Activated naive CD4-positive, alpha-beta T cell treated with anti-CD3 and anti-CD28 coated beads, Interleukin-2, amount 50 U/mL, for 24 hours (primary cell): Measurements from ENCODE around the gene BEX4.
"Not testable (repeated sequence)": the region's sequence is repeated elsewhere in the genome, so short reads cannot be mapped to it uniquely, and the experiment has no call there.

Experiments used
- H3K27ac Mint-ChIP-seq: one replicate; pipeline ENCODE4 v1.8.0; 2021; ENCODE audit warnings: mild to moderate bottlenecking, mixed read lengths
- H3K27me3 Mint-ChIP-seq: one replicate; pipeline ENCODE4 v1.8.0; 2021; ENCODE audit warnings: mixed read lengths
- H3K36me3 Mint-ChIP-seq: one replicate; pipeline ENCODE4 v1.8.0; 2021; ENCODE audit warnings: mixed read lengths
- H3K4me1 Mint-ChIP-seq: one replicate; pipeline ENCODE4 v1.8.0; 2021; ENCODE audit warnings: mixed read lengths
- H3K4me3 Mint-ChIP-seq: one replicate; pipeline ENCODE4 v1.8.0; 2021; ENCODE audit warnings: mild to moderate bottlenecking, mixed read lengths
- H3K9me3 Mint-ChIP-seq: one replicate; pipeline ENCODE4 v1.8.0; 2021; ENCODE audit warnings: mixed read lengths

Gene BEX4

DNA sequence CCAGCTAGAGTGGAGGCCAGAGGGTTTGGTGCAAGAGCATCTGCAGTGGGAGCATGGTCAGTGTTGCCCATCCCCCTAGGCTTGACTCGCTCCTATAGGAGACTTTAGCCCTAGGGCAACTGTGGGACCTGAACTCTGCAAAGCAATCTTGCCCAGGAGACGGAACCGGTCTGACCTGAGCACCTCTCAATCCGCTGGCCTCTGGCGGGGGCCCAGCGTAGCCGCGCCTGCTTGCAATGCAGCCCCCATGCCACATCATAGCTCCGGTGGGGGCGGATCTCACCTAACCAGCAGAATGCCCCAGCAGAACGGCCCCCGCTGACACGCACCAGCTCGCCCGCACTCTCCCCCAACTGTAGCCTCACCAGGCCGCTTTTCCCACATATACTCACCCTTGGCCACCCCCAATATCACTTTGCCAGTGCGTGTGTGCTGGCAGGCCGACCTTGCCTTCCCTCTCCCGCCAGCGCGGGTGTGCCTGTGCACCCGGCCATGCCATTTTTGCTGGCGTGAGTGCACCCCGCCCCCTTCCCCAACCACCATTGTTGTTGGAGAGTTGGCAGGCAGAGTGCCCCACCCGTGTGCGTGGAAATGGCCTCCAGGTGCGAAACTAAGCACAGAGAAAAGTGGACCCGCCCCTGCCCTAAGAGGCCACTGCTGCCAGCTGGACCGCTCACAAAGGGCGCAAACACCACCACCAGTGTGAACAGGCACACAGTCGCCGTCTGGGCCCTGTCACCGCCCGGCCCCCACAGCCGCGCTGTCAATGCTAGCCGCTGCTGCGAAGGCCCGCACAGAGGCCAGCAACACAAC is 5.8 kb downstream of the BEX4 start:
- Mint-ChIP-seq H3K4me1 (peaks cover 17% of the 10 kb centered on the region), H3K36me3 (no peaks in the 10 kb centered on the region), H3K9me3 (no peaks in the 10 kb centered on the region), H3K27me3 (peaks cover 4% of the 10 kb centered on the region), H3K4me3 (no peak overlapping the region), H3K27ac (peak overlapping the region; percentile 81)

DNA sequence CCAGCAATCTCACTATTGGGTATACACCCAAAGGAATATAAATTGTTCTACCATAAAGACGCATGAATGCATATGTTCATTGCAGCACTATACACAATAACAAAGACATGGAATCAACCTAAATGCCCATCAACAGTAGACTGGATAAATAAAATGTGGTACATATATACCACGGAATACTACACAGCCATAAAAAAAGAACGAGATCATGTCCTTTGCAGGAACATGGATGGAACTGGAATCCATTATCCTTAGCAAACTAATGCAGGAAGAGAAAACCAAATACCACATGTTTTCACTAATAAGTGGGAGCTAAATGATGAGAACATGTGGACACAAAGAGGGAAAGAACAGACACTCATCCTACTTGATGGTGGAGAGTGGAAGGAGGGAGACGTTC is 11.0 kb downstream of the BEX4 start:
- not testable (repeated sequence) for H3K27ac Mint-ChIP-seq, H3K36me3 Mint-ChIP-seq

DNA sequence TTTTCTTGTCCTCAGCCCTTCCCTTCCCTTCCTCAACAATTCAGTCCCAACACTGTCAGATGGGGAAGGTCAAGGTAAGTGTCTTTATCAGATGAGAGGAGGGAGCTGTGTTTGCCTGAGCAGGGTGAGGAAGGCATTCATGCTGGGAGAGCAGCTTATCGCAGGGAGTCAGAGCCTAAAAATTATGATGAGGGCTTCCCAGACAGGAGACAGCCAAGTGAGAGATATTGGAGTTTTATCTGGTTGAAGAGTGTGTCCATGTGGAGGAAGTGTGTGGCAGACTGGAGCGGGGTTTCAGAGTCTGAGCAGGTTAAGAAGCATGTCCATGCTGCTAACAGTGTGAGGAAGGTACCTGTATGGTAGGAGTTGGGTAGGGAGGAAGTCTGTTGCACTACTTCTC is 18.4 kb downstream of the BEX4 start:
- H3K27ac Mint-ChIP-seq = no peak overlapping the region
- no peaks in the 10 kb centered on the region for H3K36me3 Mint-ChIP-seq
- H3K4me1 Mint-ChIP-seq = no peaks in the 10 kb centered on the region
- no peaks in the 10 kb centered on the region for H3K27me3 Mint-ChIP-seq
- H3K9me3 Mint-ChIP-seq = no peaks in the 10 kb centered on the region
- H3K4me3 Mint-ChIP-seq = no peak overlapping the region

More for the DNA sequence above, 11.0 kb downstream of the BEX4 start:
- not testable (repeated sequence) for H3K27me3 Mint-ChIP-seq, H3K4me1 Mint-ChIP-seq, H3K9me3 Mint-ChIP-seq, H3K4me3 Mint-ChIP-seq

DNA sequence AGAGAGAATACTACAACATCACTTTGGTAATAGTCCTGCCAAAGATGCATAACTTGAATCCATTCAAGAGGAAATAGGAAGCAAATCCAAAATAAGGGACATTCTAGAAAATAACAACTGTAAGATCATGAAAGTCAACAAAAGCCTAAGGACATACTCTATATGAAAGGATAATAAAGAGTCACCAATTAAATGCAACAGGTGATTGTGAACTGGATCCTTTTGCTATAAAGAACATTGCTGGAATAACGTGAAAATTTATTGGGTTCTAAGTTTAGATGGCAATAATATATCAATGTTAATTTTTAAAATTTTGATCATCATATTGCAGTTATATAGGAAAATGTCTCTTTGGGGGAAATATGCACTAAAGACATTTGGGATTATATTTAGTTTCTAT is 20.0 kb downstream of the BEX4 start:
- H3K36me3 Mint-ChIP-seq = no peaks in the 10 kb centered on the region
- no peaks in the 10 kb centered on the region for H3K4me1 Mint-ChIP-seq
- no peak overlapping the region for H3K4me3 Mint-ChIP-seq
- H3K27ac Mint-ChIP-seq = no peak overlapping the region
- no peaks in the 10 kb centered on the region for H3K9me3 Mint-ChIP-seq
- no peaks in the 10 kb centered on the region for H3K27me3 Mint-ChIP-seq

DNA sequence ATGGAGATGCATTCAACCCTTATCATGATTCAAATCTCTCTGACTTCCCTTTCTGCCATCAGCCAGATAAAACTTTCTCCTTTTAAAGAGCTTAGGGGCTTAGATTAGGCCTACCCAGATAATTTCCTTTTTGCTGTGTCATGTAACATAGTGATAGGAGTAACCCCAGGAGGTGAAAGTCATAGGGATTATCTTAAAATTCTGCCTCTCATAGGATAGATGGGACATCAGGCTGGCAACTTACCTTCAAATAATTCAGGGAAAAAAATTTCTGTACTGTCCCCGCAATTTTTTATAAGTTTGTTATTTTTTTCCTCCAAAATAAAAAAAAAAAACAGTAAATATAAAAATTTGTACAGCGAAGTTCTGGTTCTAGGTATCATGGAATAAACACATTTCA is 20.7 kb downstream of the BEX4 start:
- H3K27ac Mint-ChIP-seq, H3K4me1 Mint-ChIP-seq, H3K27me3 Mint-ChIP-seq, H3K36me3 Mint-ChIP-seq, H3K4me3 Mint-ChIP-seq, H3K9me3 Mint-ChIP-seq: not testable (repeated sequence)

DNA sequence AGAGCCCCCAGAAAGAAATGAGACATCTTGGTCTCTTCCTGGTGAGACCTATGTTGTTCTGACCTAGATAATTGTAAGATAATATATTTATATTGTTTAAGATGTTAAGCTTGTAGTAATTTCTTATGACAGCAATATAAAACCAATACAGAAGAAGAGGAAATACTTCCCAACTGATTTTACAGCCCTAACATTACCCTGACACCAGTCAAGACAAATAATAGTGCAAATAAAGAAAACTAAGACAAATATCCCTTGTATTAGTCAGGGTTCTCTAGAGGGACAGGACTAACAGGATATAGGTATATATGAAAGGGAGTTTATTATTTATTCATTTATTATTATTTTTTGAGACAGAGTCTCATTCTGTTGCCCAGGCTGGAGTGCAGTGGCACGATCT is 21.4 kb downstream of the BEX4 start:
- Mint-ChIP-seq H3K4me1 (no peaks in the 10 kb centered on the region), H3K27me3 (no peaks in the 10 kb centered on the region), H3K9me3 (no peaks in the 10 kb centered on the region), H3K36me3 (no peaks in the 10 kb centered on the region), H3K4me3 (no peak overlapping the region), H3K27ac (no peak overlapping the region)

DNA sequence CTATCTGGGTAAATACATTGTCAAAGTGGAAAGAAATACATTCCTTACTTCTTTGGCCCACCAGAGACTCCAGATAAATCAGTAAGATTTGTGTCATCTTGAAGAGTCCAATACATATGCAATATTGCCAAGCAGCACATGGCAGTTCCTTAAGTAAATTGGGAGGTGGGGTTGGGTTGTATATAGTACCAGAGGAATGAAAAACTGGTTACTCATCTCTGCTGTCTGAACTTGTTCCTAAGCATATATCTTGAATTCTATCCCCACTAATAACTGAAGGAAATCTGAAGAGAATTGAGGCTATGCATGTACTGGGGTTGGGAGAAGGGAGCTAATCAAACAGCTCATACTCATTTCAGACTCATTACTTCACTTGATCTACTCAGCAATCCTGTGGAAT is 25.2 kb downstream of the BEX4 start:
- no peaks in the 10 kb centered on the region for H3K27me3 Mint-ChIP-seq
- H3K4me1 Mint-ChIP-seq = no peaks in the 10 kb centered on the region
- H3K9me3 Mint-ChIP-seq = no peaks in the 10 kb centered on the region
- H3K36me3 Mint-ChIP-seq = no peaks in the 10 kb centered on the region
- no peak overlapping the region for H3K4me3 Mint-ChIP-seq
- H3K27ac Mint-ChIP-seq = no peak overlapping the region

DNA sequence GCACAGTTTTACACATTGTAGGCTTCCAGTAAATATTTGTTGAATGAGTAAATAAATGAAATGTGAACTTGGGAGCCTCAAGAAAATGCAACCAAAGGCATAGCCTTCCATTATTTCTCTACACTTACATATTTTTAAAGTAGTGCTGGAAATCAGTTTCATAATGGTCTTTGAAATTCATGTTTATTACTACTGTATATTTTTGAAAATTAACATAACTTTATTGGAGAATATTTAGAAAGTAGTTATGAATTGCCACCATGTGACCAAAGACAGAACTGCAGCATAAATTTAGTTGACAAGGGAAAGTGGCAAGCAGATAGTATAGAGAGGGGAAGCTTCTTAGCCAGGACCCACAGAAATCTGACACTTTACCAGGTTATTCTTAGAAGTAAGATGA is 33.6 kb downstream of the BEX4 start:
- no peaks in the 10 kb centered on the region for H3K27me3 Mint-ChIP-seq
- H3K4me3 Mint-ChIP-seq = no peak overlapping the region
- H3K36me3 Mint-ChIP-seq = peaks cover under 1% of the 10 kb centered on the region
- H3K4me1 Mint-ChIP-seq = peaks cover 9% of the 10 kb centered on the region
- H3K27ac Mint-ChIP-seq = no peak overlapping the region
- no peaks in the 10 kb centered on the region for H3K9me3 Mint-ChIP-seq

DNA sequence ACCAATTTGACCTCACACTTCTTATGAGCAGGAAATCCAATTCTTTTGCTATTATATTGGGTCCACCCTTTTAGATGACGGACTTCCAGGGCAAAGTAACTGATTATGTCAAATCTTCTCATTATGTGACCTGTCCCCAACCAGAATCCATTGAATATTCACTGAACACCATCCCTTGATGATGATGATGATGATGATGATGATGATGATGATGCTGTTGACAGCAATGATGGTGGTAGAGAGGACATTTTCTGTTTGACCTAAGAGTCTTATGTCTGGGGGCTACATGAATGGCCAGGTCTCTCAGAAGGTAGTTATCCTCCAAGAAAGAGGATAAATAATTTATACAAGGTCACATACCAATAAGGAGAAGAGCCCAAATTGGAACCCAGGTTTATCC is 34.9 kb downstream of the BEX4 start:
- Mint-ChIP-seq H3K4me1 (peaks cover 18% of the 10 kb centered on the region), H3K9me3 (no peaks in the 10 kb centered on the region), H3K27ac (no peak overlapping the region), H3K4me3 (no peak overlapping the region), H3K27me3 (no peaks in the 10 kb centered on the region), H3K36me3 (peaks cover 2% of the 10 kb centered on the region)

DNA sequence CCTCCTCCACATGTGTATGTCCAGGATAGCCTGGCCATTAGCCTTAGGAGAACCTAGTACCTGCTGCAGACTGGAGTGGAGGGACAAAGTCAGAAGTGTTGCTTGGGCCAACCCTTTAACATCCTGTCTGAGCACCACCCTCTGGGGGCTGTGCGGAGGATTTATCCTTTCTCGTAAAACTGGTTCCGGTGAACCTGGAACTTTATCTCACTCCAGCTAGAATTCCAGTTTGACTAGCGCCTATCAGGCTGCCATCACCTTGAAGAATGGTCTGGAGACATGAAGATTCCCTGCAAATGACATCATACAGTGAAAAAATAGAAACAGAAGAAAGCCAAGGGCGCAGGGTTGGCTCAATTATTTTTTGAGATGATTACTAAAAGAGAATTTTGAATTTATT is 36.1 kb downstream of the BEX4 start:
- Mint-ChIP-seq H3K36me3 (peaks cover 2% of the 10 kb centered on the region), H3K9me3 (no peaks in the 10 kb centered on the region)

DNA sequence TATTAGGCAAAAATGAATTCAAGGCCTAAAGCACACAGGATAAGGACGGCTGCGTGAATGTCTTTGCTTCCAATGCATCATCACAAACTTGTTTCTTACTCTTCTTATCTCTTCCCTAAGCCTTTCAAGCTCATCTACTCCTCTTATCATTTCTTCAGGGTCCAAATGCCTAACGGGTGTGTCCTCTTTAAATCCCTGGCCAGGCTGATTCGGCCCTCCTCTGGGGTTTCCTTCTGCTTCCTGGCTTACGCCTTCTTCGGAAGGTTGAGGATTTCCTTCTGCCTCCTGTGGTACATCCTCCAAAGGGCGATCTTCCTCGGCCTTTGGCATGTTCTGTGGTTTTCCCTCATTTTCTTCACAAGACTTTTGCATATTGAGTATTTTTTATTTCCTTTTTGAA is 38.7 kb downstream of the BEX4 start:
- peaks cover 2% of the 10 kb centered on the region for H3K36me3 Mint-ChIP-seq
- peak overlapping the region; percentile 97 for H3K27ac Mint-ChIP-seq
- no peaks in the 10 kb centered on the region for H3K9me3 Mint-ChIP-seq
- H3K4me1 Mint-ChIP-seq = peaks cover 26% of the 10 kb centered on the region
- H3K4me3 Mint-ChIP-seq = peak overlapping the region; percentile 99
- H3K27me3 Mint-ChIP-seq = no peaks in the 10 kb centered on the region

More for the DNA sequence above, 36.1 kb downstream of the BEX4 start:
- Mint-ChIP-seq H3K27ac (no peak overlapping the region), H3K4me1 (peaks cover 26% of the 10 kb centered on the region), H3K27me3 (no peaks in the 10 kb centered on the region), H3K4me3 (no peak overlapping the region)

DNA sequence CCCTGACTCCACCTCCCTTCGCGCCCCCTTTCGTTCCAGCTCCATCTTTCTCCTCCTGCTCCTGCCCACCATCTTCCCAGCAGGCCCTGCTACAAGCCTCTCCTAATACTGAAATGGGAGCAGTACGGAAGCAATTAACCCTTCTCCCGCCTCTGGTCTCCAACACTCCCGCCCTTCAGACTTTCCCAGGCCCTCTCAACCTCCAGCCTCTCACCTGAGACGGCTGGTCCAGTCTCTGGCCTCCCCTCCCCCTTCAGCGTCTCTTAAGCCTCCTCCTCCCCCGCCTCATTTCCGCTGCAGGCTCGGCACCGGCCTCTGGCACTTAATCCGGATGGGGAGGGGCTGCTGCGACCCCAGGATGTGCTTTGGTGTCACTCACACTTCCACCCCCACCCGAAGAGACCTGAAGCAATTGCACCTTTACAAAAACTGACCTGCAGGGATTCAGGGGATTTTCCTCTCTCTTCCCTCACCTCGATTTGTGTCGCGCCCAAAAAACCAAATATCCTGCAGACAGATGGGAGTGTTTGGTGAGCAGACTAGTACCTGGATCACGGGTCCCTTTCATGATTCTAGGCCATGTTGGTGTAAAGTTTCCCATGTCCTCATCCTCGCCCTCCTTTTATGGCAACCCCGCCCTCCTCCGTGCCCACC is 39.4 kb downstream of the BEX4 start:
- peak overlapping the region; percentile 99 for H3K4me3 Mint-ChIP-seq
- H3K27ac Mint-ChIP-seq = peak overlapping the region; percentile 97
- H3K4me1 Mint-ChIP-seq = peaks cover 26% of the 10 kb centered on the region
- H3K9me3 Mint-ChIP-seq = no peaks in the 10 kb centered on the region
- peaks cover 2% of the 10 kb centered on the region for H3K36me3 Mint-ChIP-seq
- H3K27me3 Mint-ChIP-seq = no peaks in the 10 kb centered on the region

DNA sequence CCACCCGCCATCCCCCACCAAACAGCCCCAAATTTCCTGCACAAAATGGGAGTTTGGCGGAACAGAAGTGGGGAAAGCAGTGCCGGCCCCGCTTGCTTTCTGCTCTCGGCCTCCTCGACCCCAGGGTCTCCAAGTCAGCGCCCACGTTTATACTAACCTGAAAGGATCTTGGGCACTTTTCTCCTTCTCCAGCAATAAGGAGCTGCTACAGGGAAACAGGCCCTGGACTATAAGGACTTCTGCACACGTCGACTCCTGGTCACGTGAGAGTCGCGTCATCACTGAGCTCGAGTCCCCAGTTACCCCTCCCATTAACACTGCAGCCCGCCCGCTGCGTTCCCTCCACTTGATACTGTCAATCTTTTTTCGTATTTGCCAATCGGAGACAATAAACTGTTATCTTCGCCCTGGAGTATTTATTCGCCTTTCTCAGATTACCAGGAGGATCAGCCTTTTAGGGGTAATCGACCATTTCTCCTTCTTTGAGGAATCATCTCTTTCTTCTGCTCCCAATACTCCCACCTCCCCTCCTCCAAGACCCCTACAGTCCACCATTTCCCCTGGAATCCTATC is 40.1 kb downstream of the BEX4 start, which contains the start of gene TCEAL8:
TSS of gene TCEAL8 (minus strand) at position 235 of the 573 bp plus-strand sequence. CDS start 1,176 bp downstream, outside the sequence.
- Mint-ChIP-seq H3K9me3 (no peaks in the 10 kb centered on the region), H3K4me3 (peak within 1 kb of the TSS; percentile 99), H3K36me3 (peaks cover 2% of the 10 kb centered on the region), H3K4me1 (peaks cover 26% of the 10 kb centered on the region), H3K27ac (peak within 1 kb of the TSS; percentile 97), H3K27me3 (no peaks in the 10 kb centered on the region)

DNA sequence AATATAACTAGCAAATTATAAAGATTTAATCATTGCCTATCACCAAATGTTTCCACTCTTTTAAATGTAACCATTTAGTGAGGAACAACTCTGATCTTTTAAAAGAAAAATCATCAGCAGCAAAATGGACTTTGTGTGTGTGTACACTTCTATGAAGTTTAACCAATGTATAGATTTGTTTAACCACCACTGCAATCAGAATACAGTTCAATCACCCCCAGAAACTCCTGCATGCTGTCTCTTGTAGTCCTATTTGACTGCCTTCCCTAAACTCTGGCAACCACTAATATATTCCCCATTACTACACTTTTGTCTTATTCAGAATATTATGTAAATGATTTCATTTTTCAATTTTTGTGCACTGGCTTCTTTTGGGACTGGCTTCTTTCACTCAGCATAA is 41.7 kb downstream of the BEX4 start:
- no peak overlapping the region for H3K4me3 Mint-ChIP-seq
- no peaks in the 10 kb centered on the region for H3K9me3 Mint-ChIP-seq
- H3K27ac Mint-ChIP-seq = no peak overlapping the region
- peaks cover 26% of the 10 kb centered on the region for H3K4me1 Mint-ChIP-seq
- no peaks in the 10 kb centered on the region for H3K27me3 Mint-ChIP-seq
- H3K36me3 Mint-ChIP-seq = peaks cover 2% of the 10 kb centered on the region

DNA sequence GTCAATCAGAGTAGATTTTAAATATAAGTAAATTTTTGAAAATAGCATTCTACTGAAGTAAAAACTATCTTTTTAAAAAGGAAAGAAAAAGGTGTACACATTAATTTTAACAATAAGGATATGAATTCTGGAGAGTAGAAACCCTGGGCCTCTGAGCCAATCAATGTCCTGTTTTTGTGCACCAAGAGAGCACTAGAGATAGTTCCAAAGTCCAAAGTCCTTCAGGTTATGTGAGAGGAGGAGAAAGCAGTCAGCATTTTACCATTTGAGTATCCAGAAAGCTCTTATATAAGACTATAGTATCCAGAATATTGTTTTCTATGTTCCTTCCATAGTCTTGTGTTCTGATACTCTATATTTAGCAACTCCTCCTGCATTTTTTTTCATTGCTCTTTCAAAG is 43.4 kb downstream of the BEX4 start:
- H3K36me3 Mint-ChIP-seq = peaks cover 2% of the 10 kb centered on the region
- H3K4me1 Mint-ChIP-seq = peaks cover 20% of the 10 kb centered on the region
- H3K4me3 Mint-ChIP-seq = no peak overlapping the region
- peaks cover under 1% of the 10 kb centered on the region for H3K27me3 Mint-ChIP-seq
- H3K9me3 Mint-ChIP-seq = no peaks in the 10 kb centered on the region
- H3K27ac Mint-ChIP-seq = no peak overlapping the region
